ENCODE results near the gene STIL. TPM values are rescaled to one million over a fixed set of nuclear protein-coding genes. Genes with fewer than 3 reads are reported as not detected.

STIL gene
- total RNA-seq, 1 donor from 2014 or later: 1.7 TPM

DNA sequence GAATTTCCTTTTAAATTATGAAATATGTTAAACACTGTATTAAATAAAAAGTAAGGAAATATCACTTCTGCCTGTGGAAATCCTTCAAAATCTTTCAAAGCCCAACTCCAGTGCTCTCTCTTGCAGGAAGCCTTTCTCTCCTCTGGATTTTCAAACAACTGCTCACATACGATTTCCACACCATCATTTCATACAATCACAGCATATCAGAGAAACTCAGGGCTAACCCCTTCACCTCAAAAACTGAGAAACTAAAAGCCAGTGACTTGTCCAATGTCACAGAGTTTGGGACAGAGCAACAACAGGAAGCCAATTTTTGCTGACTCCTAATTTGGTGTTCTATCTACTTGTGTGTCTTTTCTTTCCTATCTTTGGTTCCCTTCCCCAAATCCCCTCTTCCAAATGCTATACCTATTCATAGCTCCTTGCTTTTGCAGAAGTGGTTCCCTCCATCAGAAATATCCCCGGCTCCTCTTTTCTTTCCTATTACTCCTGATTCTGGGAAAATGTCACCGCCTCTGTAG, 69.5 kb downstream of the STIL start:
- intact Hi-C loops (cut with DNase I): no loop called here
- ATAC-seq (no peak), DNase-seq (ENCODE audit: low spot score) (no peak)

DNA sequence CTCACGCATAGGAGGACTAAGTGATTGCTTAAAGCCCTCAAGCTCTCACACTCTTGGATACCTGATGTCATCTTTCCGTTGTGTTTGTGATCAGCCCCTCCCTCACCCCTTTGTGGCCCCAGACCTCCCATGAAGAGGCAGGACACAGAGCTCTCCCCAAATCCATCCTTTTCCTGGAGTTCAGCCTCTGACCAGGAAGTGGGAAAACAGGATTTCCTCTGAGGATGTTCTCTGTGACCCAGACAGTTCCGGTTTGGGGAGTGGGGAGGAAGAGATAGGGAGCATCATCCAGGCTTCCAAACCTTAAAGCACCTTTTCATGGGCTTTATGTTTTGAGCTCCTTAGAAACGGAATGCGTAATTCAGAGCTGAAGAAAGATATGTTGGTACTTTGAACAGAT, 70.0 kb downstream of the STIL start:
- DNase-seq (ENCODE audit: low spot score) (no peak), ATAC-seq (no peak)
- intact Hi-C loops (cut with DNase I): no loop called here

DNA sequence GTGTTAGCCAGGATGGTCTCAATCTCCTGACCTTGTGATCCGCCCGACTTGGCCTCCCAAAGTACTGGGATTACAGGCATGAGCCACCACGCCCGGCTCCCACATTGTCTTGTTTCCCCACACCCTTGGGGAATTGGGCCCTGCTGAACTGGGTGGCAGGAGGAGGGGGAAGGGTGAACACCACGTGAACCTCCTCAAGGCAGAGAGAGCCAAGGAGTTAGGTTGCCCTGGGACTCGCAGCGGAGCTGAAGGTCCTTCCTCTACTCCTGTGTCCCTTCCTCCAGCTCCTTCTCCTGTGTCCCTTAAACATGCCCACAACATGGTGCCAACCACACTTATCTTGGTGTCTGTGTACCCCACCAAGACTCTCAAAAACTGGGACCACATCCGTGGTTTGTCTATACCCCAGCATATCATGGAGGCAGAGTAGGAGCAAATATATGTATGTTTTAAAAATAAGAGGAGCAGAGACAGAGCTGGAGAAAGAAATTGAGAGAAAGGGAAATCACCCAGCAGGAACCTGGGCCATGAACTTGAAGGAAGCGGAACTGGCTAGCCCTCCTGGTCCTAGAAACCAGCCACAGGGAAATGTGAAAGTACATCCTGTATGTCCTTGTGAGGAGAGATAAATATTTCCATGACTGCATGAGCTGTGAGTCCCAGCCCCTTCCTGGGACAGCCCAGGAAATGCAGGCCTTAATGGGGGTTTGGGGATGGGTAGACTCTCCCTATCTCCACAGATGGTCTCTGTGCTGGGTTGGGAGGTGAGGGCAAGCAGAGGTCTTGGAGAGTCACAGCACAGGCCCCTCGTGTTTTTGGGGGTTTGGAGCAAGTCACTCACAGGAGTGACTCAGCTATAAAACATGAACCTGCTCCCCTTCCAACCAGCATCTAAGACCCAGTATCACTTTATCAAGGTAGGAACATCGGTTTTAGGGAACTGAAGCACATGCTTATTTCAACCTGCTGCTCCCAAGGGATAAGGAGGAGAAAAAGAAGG, 72.5 kb downstream of the STIL start:
- DNase-seq (ENCODE audit: low spot score): no peak
- ATAC-seq: no peak
- intact Hi-C loops (cut with DNase I): no loop called here

DNA sequence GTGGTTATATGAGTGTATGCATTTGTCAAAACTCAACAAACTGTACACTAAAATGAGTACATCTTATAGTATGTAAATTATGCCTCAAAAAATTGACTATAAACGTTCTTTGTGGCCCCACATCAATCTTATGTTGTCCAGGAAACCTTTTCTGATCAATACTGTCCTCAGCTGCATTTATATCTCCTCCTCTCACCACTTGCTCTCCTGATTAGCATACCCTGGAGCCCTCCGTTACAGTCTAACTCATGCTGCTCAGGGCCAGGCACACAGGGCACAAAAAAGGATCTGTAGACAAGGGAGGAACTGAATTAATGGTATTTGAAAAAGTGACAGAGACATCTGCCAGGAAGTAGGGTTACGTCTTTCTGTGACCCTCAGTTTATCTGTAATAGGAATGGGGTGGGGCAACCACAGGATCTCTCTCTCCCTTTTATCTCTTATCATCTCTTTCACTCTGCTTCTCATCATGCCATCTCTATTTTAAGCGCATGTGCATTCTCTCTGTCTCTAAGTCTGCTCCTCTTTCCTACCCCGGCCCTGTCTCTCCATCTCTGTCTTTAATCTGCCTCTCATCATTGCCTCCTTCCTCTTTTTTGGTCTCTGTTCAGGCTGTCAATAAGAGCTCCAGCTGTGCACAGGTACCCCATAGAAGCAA, 74.9 kb downstream of the STIL start:
- intact Hi-C loops (cut with DNase I): no loop called here
- DNase-seq (ENCODE audit: low spot score): no peak
- no peak for ATAC-seq

DNA sequence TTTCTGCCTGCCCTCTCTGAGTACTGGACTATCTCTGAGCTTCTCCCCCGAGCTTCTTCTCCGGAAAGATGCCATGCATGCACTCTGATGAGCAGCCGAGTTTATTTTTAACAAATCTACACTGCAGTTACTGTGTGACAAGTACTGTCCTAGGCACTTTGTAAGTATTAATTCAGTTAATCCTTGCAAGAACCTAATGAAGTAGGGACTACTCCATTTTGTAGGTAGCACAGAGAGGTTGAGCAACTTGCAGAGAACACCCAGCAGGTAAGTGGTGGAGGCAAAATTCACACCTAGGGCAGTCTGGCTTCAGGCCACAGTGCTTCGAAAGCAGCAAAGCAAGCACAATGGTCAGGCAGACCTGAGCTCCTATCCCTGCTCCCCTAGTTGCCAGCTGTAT, 78.1 kb downstream of the STIL start:
- ATAC-seq: no peak
- intact Hi-C loops (cut with DNase I): no loop called here
- DNase-seq (ENCODE audit: low spot score): no peak

DNA sequence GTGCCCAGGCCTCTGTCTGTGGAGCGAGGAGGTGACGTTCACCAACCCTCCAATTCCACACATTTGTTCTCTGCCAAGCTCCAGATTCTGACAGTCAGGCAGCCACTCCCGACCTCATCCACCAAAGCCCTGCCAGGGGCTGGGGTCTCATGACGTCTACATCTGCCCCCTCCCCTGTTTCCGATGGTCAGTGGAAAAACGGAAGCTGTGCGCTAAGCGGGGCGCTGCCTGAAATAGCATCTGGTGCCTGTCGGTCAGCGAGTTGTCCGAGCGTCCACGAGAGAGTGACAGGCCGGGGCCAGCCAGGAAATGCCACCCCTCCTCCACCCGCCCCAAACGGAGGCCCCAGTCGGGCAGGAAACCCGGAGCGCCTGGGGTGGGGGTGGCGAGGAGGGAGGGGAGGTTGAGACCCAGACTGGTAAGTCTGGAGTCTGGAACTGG, 78.7 kb downstream of the STIL start:
- ATAC-seq (peak; percentile 53), DNase-seq (ENCODE audit: low spot score) (peak; percentile 69)
- intact Hi-C loops (cut with DNase I): no loop called here

DNA sequence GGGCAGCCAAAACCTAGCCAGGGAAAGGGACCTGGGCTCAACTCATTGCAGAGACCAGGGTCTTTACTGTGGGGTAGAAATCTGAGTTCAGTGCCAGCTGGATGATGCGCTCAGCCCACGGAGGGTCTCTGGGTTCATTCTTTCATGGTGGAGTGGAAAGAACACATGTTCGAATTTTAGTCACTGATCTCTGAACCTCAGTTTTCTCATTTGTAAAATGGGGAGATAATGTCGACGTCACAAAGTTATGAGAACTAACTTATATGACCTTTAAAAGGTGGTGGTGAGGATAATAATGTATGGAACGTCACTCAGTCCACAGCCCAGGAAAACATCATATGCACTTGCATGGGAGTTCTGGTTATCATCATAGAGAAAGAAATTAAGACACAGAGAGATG, 80.8 kb downstream of the STIL start:
- ATAC-seq (no peak), DNase-seq (ENCODE audit: low spot score) (no peak)
- intact Hi-C loops (cut with DNase I): no loop called here

DNA sequence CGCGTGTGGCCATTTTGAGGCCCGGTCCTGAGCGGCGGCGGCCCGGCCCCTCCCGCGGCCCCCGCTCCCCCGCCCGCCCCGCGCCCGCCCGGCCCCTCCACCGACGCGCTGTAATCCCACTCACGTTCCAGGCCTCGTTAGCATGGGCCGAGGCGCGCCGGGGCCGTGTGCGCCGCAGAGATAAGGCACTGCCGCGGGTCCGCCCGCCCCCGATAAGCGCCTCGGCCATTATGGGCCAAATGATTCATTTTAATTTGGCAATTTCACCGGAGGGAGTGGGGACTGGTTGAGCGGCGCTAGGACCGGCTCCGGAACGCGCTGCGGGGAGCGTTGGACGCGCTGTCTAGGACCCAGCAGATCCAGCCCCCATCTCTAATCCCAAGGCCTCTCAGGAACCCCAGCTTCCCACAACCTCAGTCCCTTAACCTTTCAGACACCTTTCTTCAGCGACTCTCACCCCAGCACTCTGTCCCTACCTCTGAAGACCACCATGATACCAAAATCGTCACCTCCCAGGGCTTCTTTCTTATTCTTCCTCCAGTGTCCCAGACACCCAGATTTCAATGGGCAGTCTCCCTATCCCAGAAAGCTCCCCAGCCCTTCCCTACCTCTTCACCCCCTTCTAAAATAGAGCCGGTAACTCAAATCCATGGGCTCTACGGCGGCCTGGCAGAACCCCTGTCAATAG, 81.6 kb downstream of the STIL start, which contains the start of gene TAL1:
Gene TAL1, minus strand, starts transcription at position 39 of the 688 bp plus-strand sequence. CDS start 6,337 bp downstream, outside the sequence.
- DNase-seq (ENCODE audit: low spot score) (no peak), ATAC-seq (no peak)
- intact Hi-C loops (cut with DNase I): no loop called here

DNA sequence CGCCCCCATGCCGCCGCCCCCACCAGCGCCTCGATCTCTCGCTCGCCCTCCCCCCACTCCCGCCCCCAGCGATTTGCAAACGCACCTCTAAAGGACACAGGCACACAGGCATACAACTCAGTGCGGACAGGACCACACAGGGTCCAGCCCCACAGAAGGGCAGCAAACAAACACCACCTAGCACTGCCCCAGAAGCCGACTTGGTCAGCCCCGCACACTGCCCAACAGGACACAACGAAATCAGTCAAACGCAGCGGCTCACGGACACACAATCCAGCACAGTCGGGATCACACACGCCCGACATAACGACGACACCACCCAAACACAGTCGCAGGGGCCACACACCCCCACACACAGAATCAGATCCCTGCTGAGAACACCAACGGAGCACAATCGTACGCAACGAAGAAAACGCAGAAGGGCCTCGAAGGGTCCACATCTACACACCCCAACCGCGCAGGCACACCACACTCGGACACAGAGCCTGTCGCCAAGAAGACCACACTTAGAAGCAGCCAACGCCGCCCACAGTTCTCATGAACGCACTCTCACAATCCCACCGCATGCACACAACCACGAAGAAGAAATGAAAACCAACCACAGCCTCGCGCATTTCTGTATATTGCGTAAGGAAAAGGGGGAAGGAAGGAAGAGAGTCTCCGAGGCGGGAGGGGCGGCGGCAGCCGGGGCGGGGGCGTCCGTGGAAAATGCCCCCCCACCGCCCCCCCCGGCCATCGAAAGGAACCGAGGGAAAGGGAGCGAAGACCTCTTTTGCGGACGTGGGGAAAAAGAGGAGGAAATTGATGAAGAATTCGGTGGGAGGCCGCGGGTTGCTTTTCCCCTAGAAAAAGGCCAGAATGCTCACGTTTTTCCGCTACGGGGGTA, 82.4 kb downstream of the STIL start:
- intact Hi-C loops (cut with DNase I): no loop called here
- ATAC-seq (peak; percentile 62), DNase-seq (ENCODE audit: low spot score) (no peak)

DNA sequence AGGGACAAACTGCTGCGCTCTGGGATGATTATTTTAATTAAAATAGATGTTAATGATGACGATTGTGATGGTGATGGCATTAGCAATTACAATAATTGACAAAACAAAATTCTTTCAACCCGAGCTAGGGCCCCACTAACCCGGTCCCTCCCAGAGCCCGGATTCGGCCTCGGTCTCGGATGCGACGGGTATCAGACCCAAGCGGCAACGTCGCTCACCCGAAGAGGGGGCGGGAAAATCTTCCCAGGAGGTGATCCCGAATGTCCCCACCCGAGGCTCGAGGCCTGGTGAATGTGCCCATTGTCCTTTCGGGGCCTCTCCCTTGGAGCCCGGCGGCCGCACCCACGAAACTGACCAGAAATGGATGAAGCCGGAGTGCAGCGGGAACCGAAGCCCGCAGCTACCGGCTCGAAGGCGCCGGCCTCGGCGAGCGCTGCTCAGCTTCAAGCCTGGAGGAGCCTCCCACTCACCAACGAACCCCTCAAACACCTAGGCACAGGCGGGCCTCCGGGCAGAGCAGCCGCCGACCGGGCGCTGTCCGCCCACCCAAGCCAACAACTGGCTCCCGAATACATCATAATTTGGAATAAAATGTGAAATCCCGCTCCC, 83.2 kb downstream of the STIL start:
- ATAC-seq (peak; percentile 3), DNase-seq (ENCODE audit: low spot score) (no peak)
- intact Hi-C loops (cut with DNase I): no loop called here

DNA sequence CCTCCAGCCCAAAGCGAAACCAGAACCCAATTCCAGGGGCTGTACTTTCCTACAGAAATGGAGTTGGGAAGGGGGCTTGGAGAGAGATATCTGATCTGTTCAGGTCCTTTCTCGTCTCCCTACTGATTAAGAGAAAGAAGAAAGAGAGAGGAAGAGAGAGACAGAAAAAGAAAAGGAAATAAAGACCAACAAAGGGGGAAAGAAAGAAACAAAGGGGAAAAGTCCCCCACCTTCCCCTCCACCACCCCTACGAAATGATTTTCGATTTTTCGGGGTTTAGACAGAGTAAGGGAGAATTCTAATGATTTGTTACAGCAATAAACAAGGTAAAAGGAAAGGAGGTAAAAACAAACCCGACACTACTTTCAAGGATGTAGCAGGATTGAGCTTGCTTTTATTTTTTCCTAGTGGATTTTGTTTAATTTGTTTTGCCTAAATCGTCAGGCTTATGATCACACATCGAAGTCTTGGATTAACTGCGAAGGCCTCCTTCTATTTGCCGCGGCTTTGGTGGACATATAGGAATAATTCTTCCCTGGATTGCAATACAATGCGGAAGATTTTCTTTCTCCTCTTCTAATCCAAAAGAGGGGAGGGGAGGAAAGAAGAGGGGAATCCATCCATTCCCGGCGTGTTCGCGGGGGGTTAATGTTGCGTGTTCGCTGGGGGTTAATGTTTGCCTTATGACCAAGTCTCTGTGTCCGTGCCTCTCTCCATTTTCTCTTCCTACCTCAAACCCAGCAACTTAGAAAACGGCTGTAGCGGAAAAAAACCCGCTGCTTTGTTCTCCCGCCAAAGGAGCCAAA, 83.9 kb downstream of the STIL start:
- DNase-seq (ENCODE audit: low spot score) (no peak), ATAC-seq (no peak)
- intact Hi-C loops (cut with DNase I): no loop called here

DNA sequence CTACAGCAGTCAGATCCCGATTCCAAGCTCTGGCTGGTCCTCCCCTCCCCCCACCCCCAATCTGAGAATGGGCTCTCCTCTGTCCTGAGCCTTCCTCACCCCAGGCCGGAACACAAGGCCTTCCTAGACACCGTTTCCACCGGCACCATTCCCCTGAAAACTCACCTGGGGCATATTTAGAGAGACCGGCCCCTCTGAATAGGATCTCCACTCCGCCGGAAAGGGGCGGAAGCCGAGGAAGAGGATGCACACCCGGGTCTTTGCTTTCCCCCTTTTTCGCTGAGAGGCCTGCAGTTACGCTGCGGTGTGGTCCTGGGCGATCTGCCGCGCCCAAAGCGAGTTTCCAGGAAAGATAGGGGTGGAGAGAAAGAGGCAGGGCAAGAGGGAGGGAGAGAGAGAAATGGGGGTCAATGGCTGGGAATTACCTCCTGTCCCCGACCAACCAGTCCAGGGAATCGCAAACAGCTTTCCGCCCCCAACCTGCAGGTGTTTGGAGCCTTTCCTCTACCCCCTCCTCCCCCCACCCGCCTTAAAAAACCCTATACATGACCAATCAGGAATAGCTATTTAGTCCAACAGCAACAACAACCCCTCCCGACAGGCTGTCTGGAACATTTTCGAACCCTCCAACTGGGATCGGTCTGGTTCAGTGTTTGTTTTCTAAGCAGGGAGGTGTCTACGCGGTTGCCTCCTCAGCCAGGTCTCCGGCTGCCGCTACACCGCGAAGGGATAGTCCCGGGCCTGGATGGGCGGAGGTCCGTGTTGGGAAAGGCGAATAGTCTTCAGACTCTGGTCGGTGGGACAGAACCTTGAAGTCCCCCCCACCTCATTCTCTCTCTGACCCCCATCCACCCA, 84.7 kb downstream of the STIL start:
- intact Hi-C loops (cut with DNase I): no loop called here
- ATAC-seq: no peak
- no peak for DNase-seq (ENCODE audit: low spot score)

DNA sequence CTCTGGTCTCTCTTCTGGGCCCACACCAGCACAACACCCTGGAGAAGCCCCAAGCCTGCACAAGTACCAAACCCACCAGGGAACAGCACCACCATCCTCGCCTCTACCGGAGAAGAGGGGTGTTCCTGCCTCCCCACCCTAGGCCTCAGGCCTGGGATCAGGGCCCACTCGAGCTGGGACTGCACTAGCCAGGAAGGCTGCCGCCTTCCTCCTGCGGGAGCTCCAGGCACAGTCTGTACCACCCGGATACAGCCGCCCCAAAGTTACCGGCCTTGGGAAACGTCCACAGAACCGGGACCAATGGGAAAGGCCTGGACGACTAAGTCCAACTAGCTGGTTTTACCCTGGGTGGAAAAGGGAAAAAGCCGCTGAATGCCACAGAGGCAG, 85.3 kb downstream of the STIL start:
- no peak for ATAC-seq
- no peak for DNase-seq (ENCODE audit: low spot score)
- intact Hi-C loops (cut with DNase I): no loop called here

DNA sequence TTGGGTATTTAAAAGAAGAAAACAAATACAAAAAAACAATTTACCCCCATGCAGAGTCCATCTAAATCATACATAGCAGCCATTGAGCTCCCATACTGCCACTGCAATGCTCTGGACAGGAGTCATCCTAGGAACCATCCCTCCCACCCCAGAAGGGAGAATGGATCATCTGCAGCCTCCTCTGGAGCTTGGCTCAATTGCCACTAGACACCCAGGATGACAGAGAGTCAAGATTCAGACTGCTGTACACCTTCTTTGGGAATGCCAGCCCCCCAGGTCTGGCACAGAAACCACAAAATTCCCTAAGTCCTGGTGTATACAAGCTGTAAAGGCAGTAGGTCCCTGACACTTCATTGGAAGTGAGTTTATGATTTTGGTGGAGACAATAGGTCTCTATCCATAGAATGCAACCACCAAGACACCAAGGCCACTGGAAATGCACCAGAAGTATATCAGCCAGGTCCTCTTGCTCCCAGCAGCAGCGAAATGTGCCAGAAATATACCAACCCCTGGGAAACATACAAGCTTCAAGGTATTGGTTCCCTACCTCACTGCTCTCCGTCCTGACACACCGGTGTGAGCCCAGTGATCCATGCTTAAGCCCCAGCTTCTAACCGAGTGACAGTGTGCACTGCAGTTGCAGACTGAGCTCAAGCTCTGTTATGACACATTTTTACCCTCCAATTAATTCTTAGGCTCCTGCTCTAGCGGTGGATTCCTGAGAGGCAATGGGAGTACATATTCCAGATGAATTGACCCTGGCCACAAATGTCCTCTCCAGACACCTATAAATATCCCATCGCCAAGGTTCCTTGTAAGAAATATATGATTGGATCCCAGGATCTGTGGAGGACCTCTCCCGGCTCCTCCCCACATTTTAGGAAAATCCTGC, 86.4 kb downstream of the STIL start:
- no peak for DNase-seq (ENCODE audit: low spot score)
- intact Hi-C loops (cut with DNase I): no loop called here
- no peak for ATAC-seq

DNA sequence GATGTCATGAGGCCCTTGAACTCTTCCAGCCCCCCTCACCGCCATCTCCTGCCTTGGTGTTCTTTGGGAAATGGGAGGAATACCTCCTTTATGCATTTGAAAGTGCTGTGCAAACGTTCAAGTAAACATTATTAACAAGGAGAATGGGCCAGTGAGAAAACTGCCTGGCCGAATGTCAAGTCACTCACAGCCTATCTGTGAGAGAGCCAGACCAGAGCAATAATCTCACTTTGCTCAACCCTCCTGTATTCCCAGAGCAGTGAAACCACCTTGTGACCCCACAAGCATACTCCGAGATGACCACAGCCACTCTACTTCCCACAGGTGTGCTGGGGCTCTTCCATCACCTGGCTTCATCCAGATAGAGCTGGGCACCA, 87.1 kb downstream of the STIL start:
- no peak for ATAC-seq
- intact Hi-C loops (cut with DNase I): no loop called here
- no peak for DNase-seq (ENCODE audit: low spot score)
